SK-N-SH (cell line): Measurements from ENCODE around the gene TXNL4B. TPM values are rescaled to one million over a fixed set of nuclear protein-coding genes. Genes with fewer than 3 reads are reported as not detected.

ENCODE experiments used
- CTCF ChIA-PET: fragments of 300-600, 350-600 bp; formaldehyde crosslinking; extraction: SDS; loops from one replicate; lab custom pipeline; 2021; lab: Yijun Ruan, JAX
- POLR2A ChIA-PET: fragments of 350-600 bp; sonication (Branson Sonifier 250); formaldehyde crosslinking; extraction: SDS; loops from one replicate; lab custom pipeline; 2020; ENCODE audit warnings: antibody characterized with exemption, inconsistent platforms; lab: Yijun Ruan, JAX
- DNase-seq: peaks from one replicate; pipeline ENCODE4 v3.0.0; 2012
- H2AFZ ChIP-seq: fragments of 200-600 bp; sonication (generic); 2 replicates; pipeline ENCODE4 v1.8.1; 2016; ENCODE audit warnings: antibody characterized with exemption, mild to moderate bottlenecking, low read depth
- H3F3A ChIP-seq: fragments of 200-600 bp; sonication (generic); replicated peaks from 2 replicates; pipeline ENCODE3; 2016; ENCODE audit warnings: antibody characterized with exemption, mild to moderate bottlenecking; ENCODE audit not compliant: insufficient read depth
- H3K27ac ChIP-seq, 2 experiments: fragments of 200-500 bp in 1 of 2; fragments of 200-600 bp in 1 of 2; sonication (Bioruptor generic) in 1 of 2; sonication (generic), shearing (Covaris generic) in 1 of 2; 2 replicates each; pipeline versions ENCODE4 v1.5.1 to v1.6.1; 2014 to 2016; ENCODE audit warnings: low read depth in 2 of 2, inconsistent platforms in 1 of 2, low read length in 1 of 2, mild to moderate bottlenecking in 1 of 2, mixed read lengths in 1 of 2
- H3K27me3 ChIP-seq: fragments of 200-600 bp; sonication (generic), shearing (Covaris generic); 2 replicates; pipeline ENCODE4 v1.6.1; 2016; ENCODE audit warnings: mixed run types; ENCODE audit not compliant: insufficient read depth
- H3K36me3 ChIP-seq, 2 experiments: fragments of 200-500 bp in 1 of 2; fragments of 200-600 bp in 1 of 2; sonication (Bioruptor generic) in 1 of 2; sonication (generic) in 1 of 2; replicated peaks in 1 of 2; 2 replicates each; pipeline versions ENCODE3 to v1.5.1; 2014 to 2016; ENCODE audit warnings: low read length in 1 of 2, mild to moderate bottlenecking in 1 of 2; ENCODE audit not compliant: insufficient read depth in 2 of 2, control insufficient read depth in 1 of 2
- H3K4me1 ChIP-seq, 2 experiments: fragments of 200-500 bp in 1 of 2; fragments of 200-600 bp in 1 of 2; sonication (Bioruptor generic) in 1 of 2; sonication (generic), shearing (Covaris generic) in 1 of 2; 2 replicates each; pipeline versions ENCODE4 v1.5.1 to v1.6.1; 2014 to 2016; ENCODE audit warnings: low read depth in 1 of 2, low read length in 1 of 2, mixed run types in 1 of 2; ENCODE audit not compliant: insufficient read depth in 2 of 2, control insufficient read depth in 1 of 2
- H3K4me2 ChIP-seq: fragments of 200-600 bp; sonication (generic), shearing (Covaris generic); 2 replicates; pipeline ENCODE4 v1.6.1; 2017; ENCODE audit warnings: mixed run types
- H3K4me3 ChIP-seq, 2 experiments: fragments of 200-500 bp in 1 of 2; fragments of 200-600 bp in 1 of 2; sonication (Bioruptor generic) in 1 of 2; sonication (generic), shearing (Covaris generic) in 1 of 2; 2 replicates each; pipeline versions ENCODE4 v1.5.1 to v1.8.1; 2014 to 2016; ENCODE audit warnings: low read depth in 2 of 2, inconsistent platforms in 1 of 2, low read length in 1 of 2, mild to moderate bottlenecking in 1 of 2, mixed read lengths in 1 of 2, moderate library complexity in 1 of 2
- H3K79me2 ChIP-seq: fragments of 200-600 bp; sonication (generic); 2 replicates; pipeline ENCODE4 v1.8.1; 2017; ENCODE audit warnings: mild to moderate bottlenecking; ENCODE audit not compliant: insufficient read depth
- H3K9ac ChIP-seq: fragments of 200-600 bp; sonication (generic); 2 replicates; pipeline ENCODE4 v1.6.1; 2017; ENCODE audit warnings: mixed run types
- H3K9me2 ChIP-seq: fragments of 200-600 bp; sonication (generic); 2 replicates; pipeline ENCODE4 v1.6.1; 2017; ENCODE audit warnings: mixed run types
- H3K9me3 ChIP-seq: fragments of 200-600 bp; sonication (generic); 2 replicates; pipeline ENCODE4 v1.6.1; 2017; ENCODE audit warnings: mixed run types, mild to moderate bottlenecking, moderate library complexity
- H4K20me1 ChIP-seq: fragments of 200-600 bp; sonication (generic); 2 replicates; pipeline ENCODE4 v1.6.1; 2017; ENCODE audit warnings: mild to moderate bottlenecking, mixed run types; ENCODE audit not compliant: insufficient read depth
- CHD2 ChIP-seq: fragments of 150-350 bp; IDR thresholded peaks from 2 replicates; pipeline ENCODE4 v1.6.1; 2018; ENCODE audit warnings: low read length; ENCODE audit not compliant: partially characterized antibody
- EP300 ChIP-seq, 2 experiments: IDR thresholded peaks; 2 replicates each; pipeline versions ENCODE4 v1.4.0 to v1.6.1; 2012; ENCODE audit warnings: borderline replicate concordance in 1 of 2, low read depth in 1 of 2, low read length in 1 of 2
- FOSL2 ChIP-seq: IDR thresholded peaks from 2 replicates; pipeline ENCODE4 v1.4.0; 2012; ENCODE audit warnings: low read depth, mild to moderate bottlenecking, moderate library complexity, borderline replicate concordance
- MEF2A ChIP-seq: IDR thresholded peaks from 2 replicates; pipeline ENCODE4 v1.4.0; 2012; ENCODE audit warnings: low read depth, borderline replicate concordance
- MXI1 ChIP-seq: IDR thresholded peaks from 2 replicates; pipeline ENCODE4 v1.6.1; 2012; ENCODE audit warnings: mild to moderate bottlenecking, low read depth, low read length, improper control_type of control experiment
- POLR2AphosphoS5 ChIP-seq: IDR thresholded peaks from 2 replicates; pipeline ENCODE4 v1.6.1; 2012; ENCODE audit warnings: low read depth, low read length
- RAD21 ChIP-seq: IDR thresholded peaks from 2 replicates; pipeline ENCODE4 v1.6.1; 2012; ENCODE audit warnings: mild to moderate bottlenecking, low read length
- RCOR1 ChIP-seq: fragments of 150-350 bp; IDR thresholded peaks from 2 replicates; pipeline ENCODE4 v1.6.1; 2017; ENCODE audit warnings: antibody characterized with exemption, low read length
- RXRA ChIP-seq: IDR thresholded peaks from 2 replicates; pipeline ENCODE4 v1.4.0; 2012; ENCODE audit warnings: low read depth, mild to moderate bottlenecking, borderline replicate concordance
- SIN3A ChIP-seq: IDR thresholded peaks from 2 replicates; pipeline ENCODE4 v1.6.1; 2012; ENCODE audit warnings: low read depth, mild to moderate bottlenecking, low read length, moderate library complexity, borderline replicate concordance
- SMC3 ChIP-seq: IDR thresholded peaks from 2 replicates; pipeline ENCODE4 v1.6.1; 2012; ENCODE audit warnings: low read depth, low read length, improper control_type of control experiment
- TCF12 ChIP-seq: IDR thresholded peaks from 2 replicates; pipeline ENCODE4 v1.4.0; 2012
- USF1 ChIP-seq: IDR thresholded peaks from 2 replicates; pipeline ENCODE4 v1.4.0; 2012; ENCODE audit warnings: low read depth, borderline replicate concordance
- WGBS: methylation state at CpG from one replicate; pipeline ENCODE4 v1.1.6; 2017; ENCODE audit warnings: low lambda C conversion rate; 5-methylcytosine and 5-hydroxymethylcytosine counted together
- polyA plus RNA-seq, 3 experiments: library from polyadenylated mRNA; depleted of rRNA; stranded (reverse); fragments of >200 nt; gene quantifications; 2 replicates each; pipeline ENCODE4 v1.2.3, GENCODE V29; 2012
- TF ChIP-seq, protein P1 (sequence below): IDR thresholded peaks from 2 replicates; pipeline ENCODE4; 2012
- TF ChIP-seq, protein P2 (sequence below): IDR thresholded peaks from 2 replicates; pipeline ENCODE4 v1.6.1; 2012; ENCODE audit warnings: mild to moderate bottlenecking, low read depth, low read length, moderate library complexity
- TF ChIP-seq, protein P3 (sequence below): fragments of 150-350 bp; IDR thresholded peaks from 2 replicates; pipeline ENCODE4 v1.6.1; 2017; ENCODE audit warnings: antibody characterized with exemption, low read length, low read depth, borderline replicate concordance

TXNL4B gene
- polyA plus RNA-seq, 1 of the 3 experiments (the other 2 are of a cell fraction), result 8.9 TPM

DNA sequence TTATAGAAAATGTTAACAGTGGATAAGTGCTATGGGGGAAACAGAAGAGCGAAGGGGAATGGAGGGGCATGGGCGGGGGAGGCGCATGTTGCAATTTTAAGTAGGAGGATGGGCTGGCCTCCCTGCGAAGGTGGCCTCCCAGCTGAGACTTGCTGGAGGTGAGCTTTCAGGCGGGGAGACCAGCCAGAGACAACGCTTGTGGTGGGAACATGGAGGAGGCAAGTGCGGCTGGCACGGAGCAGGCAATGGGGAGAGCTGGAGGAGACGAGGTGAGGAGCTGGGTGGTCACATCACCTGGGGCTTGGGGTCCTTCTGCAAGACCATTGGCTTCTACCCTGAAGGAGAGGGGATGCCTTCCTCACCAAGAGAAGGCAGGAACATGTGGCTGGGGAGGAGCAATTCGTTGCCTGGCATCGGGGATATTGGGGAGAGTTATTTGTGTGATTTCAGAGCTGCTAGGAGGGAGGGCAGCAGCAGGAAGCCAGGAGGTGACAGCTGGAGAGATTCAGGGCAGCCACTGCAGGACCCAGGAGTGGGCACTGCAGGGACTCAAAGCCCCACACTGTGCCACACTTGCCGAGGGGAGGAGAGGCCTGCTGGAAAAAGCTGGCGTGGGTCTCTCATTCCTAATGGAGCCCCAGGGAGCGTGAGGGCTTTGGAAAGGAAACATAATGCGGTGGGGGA is 44.1 kb upstream of the TXNL4B start:
- Histone ChIP-seq H3K4me1 (no peaks in the 10 kb centered on the region), H3K9me3 (no peaks in the 10 kb centered on the region), H3K27ac (no peak overlapping the region), H3K27me3 (no peaks in the 10 kb centered on the region), H4K20me1 (no peaks in the 10 kb centered on the region), H3K36me3 (no peaks in the 10 kb centered on the region), H2AFZ (no peak overlapping the region), H3K9me2 (no peaks in the 10 kb centered on the region), H3K4me3 (no peak overlapping the region), H3K79me2 (no peaks in the 10 kb centered on the region), H3F3A (no peaks in the 10 kb centered on the region), H3K9ac (no peak overlapping the region), H3K4me2 (no peak overlapping the region)
- TF ChIP-seq USF1, result no peak
- no peak for TF ChIP-seq EP300 (IDR thresholded peaks at IDR 0.05; ENCODE audit: borderline replicate concordance in 1 of 2, low read depth in 1 of 2, low read length in 1 of 2)
- TF ChIP-seq TCF12, result no peak
- TF ChIP-seq, protein P1, sequence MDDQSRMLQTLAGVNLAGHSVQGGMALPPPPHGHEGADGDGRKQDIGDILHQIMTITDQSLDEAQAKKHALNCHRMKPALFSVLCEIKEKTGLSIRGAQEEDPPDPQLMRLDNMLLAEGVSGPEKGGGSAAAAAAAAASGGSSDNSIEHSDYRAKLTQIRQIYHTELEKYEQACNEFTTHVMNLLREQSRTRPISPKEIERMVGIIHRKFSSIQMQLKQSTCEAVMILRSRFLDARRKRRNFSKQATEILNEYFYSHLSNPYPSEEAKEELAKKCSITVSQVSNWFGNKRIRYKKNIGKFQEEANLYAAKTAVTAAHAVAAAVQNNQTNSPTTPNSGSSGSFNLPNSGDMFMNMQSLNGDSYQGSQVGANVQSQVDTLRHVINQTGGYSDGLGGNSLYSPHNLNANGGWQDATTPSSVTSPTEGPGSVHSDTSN, result no peak
- no peak for TF ChIP-seq SMC3
- no peak for TF ChIP-seq RCOR1
- TF ChIP-seq RXRA, result no peak
- TF ChIP-seq MXI1, result no peak
- POLR2A ChIA-PET, result no interaction called here
- DNase-seq, result no peak
- CTCF ChIA-PET, result interaction anchor here (1.5 to 3.4 kb wide), 2 partner anchors 9 to 12 kb away, joined by 4 to 15 read pairs; no protein-coding TSS in a partner anchor
- WGBS, result 74% methylated on average over 15 of the region's 15 CpGs

- CTCF ChIA-PET, result interaction anchor here (1.4 to 2.6 kb wide), 2 partner anchors 10 to 61 kb away, joined by 3 to 17 read pairs; no protein-coding TSS in a partner anchor
- TF ChIP-seq RAD21 (no peak), EP300 (IDR thresholded peaks at IDR 0.05; ENCODE audit: borderline replicate concordance in 1 of 2, low read depth in 1 of 2, low read length in 1 of 2) (no peak), FOSL2 (no peak), TCF12 (no peak), POLR2AphosphoS5 (no peak), SIN3A (no peak), CHD2 (no peak), MEF2A (no peak)
- TF ChIP-seq, protein P2, sequence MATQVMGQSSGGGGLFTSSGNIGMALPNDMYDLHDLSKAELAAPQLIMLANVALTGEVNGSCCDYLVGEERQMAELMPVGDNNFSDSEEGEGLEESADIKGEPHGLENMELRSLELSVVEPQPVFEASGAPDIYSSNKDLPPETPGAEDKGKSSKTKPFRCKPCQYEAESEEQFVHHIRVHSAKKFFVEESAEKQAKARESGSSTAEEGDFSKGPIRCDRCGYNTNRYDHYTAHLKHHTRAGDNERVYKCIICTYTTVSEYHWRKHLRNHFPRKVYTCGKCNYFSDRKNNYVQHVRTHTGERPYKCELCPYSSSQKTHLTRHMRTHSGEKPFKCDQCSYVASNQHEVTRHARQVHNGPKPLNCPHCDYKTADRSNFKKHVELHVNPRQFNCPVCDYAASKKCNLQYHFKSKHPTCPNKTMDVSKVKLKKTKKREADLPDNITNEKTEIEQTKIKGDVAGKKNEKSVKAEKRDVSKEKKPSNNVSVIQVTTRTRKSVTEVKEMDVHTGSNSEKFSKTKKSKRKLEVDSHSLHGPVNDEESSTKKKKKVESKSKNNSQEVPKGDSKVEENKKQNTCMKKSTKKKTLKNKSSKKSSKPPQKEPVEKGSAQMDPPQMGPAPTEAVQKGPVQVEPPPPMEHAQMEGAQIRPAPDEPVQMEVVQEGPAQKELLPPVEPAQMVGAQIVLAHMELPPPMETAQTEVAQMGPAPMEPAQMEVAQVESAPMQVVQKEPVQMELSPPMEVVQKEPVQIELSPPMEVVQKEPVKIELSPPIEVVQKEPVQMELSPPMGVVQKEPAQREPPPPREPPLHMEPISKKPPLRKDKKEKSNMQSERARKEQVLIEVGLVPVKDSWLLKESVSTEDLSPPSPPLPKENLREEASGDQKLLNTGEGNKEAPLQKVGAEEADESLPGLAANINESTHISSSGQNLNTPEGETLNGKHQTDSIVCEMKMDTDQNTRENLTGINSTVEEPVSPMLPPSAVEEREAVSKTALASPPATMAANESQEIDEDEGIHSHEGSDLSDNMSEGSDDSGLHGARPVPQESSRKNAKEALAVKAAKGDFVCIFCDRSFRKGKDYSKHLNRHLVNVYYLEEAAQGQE, result no peak
- TF ChIP-seq, protein P3, sequence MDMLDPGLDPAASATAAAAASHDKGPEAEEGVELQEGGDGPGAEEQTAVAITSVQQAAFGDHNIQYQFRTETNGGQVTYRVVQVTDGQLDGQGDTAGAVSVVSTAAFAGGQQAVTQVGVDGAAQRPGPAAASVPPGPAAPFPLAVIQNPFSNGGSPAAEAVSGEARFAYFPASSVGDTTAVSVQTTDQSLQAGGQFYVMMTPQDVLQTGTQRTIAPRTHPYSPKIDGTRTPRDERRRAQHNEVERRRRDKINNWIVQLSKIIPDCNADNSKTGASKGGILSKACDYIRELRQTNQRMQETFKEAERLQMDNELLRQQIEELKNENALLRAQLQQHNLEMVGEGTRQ, result no peak
- TF ChIP-seq, protein P1, result no peak
Observed at GRCh38 chr16:72134507-72134906, 41.1 kb upstream of the TXNL4B start.

More at GRCh38 chr16:72134507-72134906, 41.1 kb upstream of the TXNL4B start:
- 87% methylated on average over 2 of the region's 2 CpGs for WGBS
- Histone ChIP-seq H2AFZ (no peak overlapping the region), H3K4me2 (no peak overlapping the region), H3K4me1 (no peaks in the 10 kb centered on the region), H3K9ac (no peak overlapping the region), H3K27me3 (no peaks in the 10 kb centered on the region), H3K9me2 (no peaks in the 10 kb centered on the region), H3K4me3 (no peak overlapping the region), H3K27ac (no peak overlapping the region), H3F3A (no peaks in the 10 kb centered on the region), H3K79me2 (no peaks in the 10 kb centered on the region), H3K9me3 (no peaks in the 10 kb centered on the region), H3K36me3 (no peaks in the 10 kb centered on the region), H4K20me1 (no peaks in the 10 kb centered on the region)
- POLR2A ChIA-PET, result no interaction called here
- DNase-seq, result no peak
